Stimulated activated CD8-positive, alpha-beta memory T cell treated with anti-CD3 and anti-CD28 coated beads, Interleukin-15, amount 100 ng/mL, for 24 hours (primary cell): ENCODE results near the gene GPR173.
A peak's percentile ranks its signal among the peaks of the same experiment; 100 is the strongest.

Experiments used
- DNase-seq: peaks from one replicate; pipeline ENCODE4 v3.0.0-alpha.2; 2020; ENCODE audit warnings: low read depth

The GPR173 gene

GRCh38 chrX:53071604-53072417 is 23.2 kb downstream of the GPR173 start:
- DNase-seq, result no peak

- DNase-seq, result no peak
Measured at GRCh38 chrX:53072418-53073114, 24.0 kb downstream of the GPR173 start.

GRCh38 chrX:53073115-53073586 is 24.6 kb downstream of the GPR173 start:
- no peak for DNase-seq

GRCh38 chrX:53075011-53075410 is 26.4 kb downstream of the GPR173 start:
- no peak for DNase-seq

GRCh38 chrX:53076671-53077070 is 28.1 kb downstream of the GPR173 start:
- no peak for DNase-seq

GRCh38 chrX:53077207-53078197 is 28.9 kb downstream of the GPR173 start:
- no peak for DNase-seq

GRCh38 chrX:53078943-53079342 is 30.4 kb downstream of the GPR173 start:
- DNase-seq, result no peak

GRCh38 chrX:53080628-53081580 is 32.3 kb downstream of the GPR173 start:
- no peak for DNase-seq

- peak; percentile 81 for DNase-seq
Measured at GRCh38 chrX:53081925-53082772, 33.6 kb downstream of the GPR173 start, which contains the start of gene TSPYL2. TSPYL2 (plus strand) TSS chrX:53082367; CDS start chrX:53082499, 132 bp downstream.

- DNase-seq, result no peak
Measured at GRCh38 chrX:53082773-53083616, 34.4 kb downstream of the GPR173 start.

- no peak for DNase-seq
Measured at GRCh38 chrX:53084043-53084570, 35.5 kb downstream of the GPR173 start.

- DNase-seq, result no peak
Measured at GRCh38 chrX:53084863-53085262, 36.3 kb downstream of the GPR173 start.

- no peak for DNase-seq
Measured at GRCh38 chrX:53085661-53086229, 37.2 kb downstream of the GPR173 start.

GRCh38 chrX:53086464-53086863 is 37.9 kb downstream of the GPR173 start:
- no peak for DNase-seq

GRCh38 chrX:53087388-53087831 is 38.8 kb downstream of the GPR173 start:
- DNase-seq, result no peak

- DNase-seq, result no peak
Measured at GRCh38 chrX:53088136-53088974, 39.8 kb downstream of the GPR173 start.

GRCh38 chrX:53089224-53089842 is 40.7 kb downstream of the GPR173 start:
- DNase-seq, result no peak
